HG02763 (cell line): ENCODE data around the gene REV3L.
A peak's percentile ranks its signal among the peaks of the same experiment; 100 is the strongest.
"Not testable (repeated sequence)": the region's sequence is repeated elsewhere in the genome, so short reads cannot be mapped to it uniquely, and the experiment has no call there.

Experiments used
- ATAC-seq: cut with Tn5 transposase; IDR thresholded peaks from one replicate; pipeline ENCODE4 v1.9.1; 2021; ENCODE audit warnings: mild to moderate bottlenecking, moderate library complexity; ENCODE audit not compliant: unreplicated experiment

The REV3L gene

GRCh38 chr6:111494951-111495635 lies 12.1 kb upstream of the REV3L start:
- no peak for ATAC-seq

DNA sequence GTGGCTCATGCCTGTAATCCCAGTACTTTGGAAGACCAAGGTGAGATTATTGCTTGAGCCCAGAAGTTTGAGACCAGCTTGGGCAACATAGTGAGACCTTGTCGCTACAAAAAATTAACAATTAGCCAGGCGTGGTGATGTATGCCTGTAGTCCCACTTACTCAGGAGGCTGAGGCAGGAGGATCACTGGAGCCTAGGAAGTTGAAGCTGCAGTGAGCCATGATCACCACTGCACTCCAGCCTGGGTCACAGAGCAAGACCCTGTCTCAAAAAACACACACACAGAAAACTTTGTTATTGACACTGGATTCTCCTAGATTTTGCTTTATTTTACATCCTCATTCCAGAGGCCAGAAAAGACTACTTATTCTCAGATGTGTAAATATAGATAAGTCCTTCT lies 9.5 kb upstream of the REV3L start:
- no peak for ATAC-seq

- no peak for ATAC-seq
Measured at GRCh38 chr6:111490067-111490466, 7.0 kb upstream of the REV3L start.

DNA sequence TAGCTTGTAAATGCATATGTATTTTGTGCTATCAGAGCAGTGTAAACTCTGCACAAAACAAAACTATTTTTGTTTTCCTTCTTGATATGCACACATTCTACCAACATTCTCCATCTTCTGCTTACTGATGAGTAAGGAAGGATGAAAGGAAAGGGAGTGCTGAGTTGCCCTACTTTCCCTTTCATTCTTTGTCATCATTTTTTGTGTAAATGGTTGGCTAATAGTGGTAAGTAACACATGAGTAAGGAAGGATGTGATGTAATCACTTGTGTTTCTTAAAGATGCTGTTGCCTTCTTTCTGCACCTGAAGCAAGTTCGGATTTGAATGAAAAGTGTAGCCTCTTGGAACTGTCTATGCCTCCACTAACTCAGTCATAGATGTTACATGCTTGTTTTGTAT lies 4.6 kb upstream of the REV3L start:
- no peak for ATAC-seq

GRCh38 chr6:111486921-111487320 lies 3.9 kb upstream of the REV3L start:
- ATAC-seq: no peak

- ATAC-seq: no peak
Measured at GRCh38 chr6:111486475-111486874, 3.5 kb upstream of the REV3L start.

DNA sequence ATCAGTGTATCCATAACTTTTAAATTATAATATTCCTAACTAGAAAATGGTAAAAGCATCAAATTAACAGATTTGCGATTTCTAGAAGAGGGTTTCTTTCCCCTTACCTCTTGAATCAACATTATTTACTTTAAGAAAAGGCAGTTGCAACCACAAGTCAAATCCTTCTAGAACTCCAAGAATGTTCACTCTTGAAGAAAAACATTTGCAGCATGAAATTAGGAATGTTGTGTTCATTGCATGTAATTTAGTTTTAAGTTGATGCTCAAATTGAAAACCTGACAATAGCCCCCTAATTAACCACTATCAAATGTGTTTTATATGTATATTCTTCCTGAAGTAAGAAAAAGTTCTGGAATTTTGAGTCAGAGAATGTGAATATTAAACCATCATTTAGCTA lies 2.3 kb upstream of the REV3L start:
- no peak for ATAC-seq

GRCh38 chr6:111484633-111484930 lies 1.6 kb upstream of the REV3L start:
- no peak for ATAC-seq

DNA sequence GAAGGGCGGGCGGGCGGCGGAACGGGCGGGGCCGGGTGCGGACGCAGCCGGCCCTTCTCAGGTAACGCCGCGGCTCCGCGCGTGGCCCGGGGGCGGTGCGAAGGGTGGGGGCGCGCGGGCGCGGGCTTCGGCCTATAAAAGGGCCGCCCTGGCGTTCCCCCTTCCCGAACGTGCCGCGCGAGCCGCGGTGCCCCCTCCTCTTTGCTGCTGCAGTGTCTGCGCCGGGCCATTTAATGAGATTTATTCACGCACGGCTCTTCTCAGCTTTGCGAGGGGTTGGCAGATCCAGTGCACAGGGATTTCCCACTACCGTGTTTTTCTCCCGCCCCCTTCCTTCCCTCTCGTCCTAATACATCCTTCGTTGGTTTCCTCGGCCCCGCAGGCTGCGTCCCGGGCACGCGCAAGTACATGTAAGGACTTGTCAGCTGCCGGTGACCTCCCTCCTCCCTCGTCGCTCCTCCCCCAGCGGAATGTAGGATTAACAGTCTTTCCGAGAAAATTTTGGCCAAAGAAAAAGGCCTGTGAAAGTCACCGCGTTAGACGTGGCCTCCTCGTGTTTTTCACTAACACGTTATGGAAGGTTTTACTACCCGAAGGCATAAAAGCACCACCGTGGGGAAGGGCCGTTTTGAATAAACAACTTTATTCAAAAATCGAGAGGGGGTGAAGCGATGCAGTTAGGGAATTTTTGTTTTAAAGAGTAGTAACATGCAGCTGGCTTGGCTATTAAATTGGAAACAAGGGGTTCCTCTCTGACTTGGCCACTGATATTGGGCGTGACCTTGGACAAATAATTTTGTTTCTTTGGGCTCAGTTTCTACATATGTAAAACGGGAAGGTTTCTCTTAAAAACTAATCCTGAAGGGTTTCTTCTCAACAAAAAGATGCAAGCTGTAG lies 966 bp upstream of the REV3L start:
- ATAC-seq: peak; percentile 50

DNA sequence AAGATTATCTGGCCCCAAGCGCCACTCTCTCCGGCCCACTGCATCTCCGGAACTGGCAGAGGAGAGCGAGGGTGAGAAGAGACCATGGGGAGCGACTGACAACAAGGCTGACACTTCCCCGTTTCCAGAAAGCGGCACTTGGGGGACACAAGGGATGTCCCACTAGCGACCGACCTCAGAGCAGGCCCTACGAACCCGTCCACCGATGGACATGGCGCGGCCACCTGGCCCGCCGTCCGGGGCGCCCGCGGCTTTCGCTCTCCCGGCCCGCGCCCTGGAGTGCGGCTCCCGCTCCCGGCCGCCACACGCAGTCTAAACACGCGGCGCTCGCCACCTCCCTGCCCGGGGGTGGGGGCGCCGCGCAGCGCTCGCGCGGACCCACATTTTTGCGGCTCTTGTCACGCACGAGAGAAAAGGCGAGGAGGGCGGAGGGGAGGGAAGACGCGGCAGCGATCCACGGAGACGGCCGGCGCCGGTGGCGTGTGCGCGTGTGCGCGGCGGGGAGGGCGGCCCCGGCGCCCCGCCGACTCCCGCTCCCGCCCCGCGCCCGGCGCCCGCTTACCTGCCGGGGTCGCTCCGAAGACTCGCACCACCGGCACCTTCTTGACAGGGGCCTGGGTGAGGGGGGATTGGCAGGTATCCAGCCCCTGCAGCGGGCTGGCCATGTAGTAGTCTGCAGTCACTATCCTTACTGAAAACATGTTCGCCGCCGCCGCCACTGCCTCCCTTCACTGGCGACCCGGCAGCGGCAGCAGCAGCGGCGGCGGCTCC lies 645 bp downstream of the REV3L start:
- ATAC-seq: peak; percentile 20

DNA sequence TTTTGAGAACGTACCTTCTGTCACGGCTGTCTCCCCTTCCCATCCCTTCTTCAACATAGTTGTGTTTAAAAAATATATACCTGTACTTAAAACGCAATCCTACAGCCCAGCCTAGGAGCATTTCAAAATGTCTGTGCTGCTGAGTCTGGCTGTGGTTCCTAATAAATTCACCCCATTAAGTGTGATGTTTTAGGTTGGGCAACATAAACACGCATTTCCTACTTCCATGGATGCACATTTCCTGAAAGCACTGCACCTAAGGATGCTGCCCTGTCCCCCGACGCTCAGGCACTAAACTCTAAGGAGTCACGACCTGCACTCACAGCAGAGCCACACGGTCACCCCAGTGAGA lies 1.2 kb downstream of the REV3L start:
- ATAC-seq: no peak

GRCh38 chr6:111480988-111481822 lies 1.8 kb downstream of the REV3L start:
- ATAC-seq: no peak

DNA sequence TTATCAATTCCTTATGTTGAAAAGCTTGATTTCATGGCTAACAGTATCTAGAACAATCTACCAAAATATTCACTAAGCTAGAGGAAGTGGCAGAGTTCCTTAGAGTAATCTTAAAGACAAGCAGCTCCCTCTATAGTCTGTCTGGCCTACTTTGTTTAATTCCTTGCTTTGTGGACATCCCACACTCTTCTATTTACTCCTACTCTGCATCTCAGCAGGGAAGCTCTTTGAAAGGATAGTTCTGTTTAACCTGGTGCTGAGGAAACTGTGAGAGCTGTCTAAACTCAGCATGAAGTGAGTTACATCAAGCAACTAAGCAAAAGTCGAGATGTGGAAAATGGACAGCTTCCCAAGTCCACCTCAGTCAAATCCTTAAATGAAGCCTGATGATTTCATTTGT lies 4.3 kb downstream of the REV3L start:
- peak; percentile 16 for ATAC-seq

- ATAC-seq: no peak
Measured at GRCh38 chr6:111478064-111478476, 4.9 kb downstream of the REV3L start.

DNA sequence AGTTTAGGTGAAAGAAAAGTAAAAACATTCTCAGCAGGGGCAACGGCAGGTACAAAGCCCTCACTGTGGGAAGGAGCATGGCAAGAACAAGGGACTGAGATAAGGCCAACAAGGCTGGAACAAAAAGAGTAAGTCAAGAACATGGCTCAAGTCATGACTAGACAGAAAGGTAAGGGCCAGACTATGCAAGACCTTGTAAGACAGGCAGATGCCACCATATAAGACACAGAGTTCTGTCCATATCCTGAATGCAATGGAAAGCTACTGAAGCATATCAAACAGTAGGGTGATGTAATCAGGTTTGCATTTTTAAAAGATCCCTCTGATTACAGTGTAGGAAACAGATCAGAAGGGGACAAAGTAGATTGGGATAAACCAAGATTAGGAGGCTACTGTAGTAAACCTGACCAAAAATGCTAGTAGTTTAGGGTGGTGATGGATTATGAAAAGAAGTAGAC lies 5.5 kb downstream of the REV3L start:
- no peak for ATAC-seq

- not testable (repeated sequence) for ATAC-seq
Measured at GRCh38 chr6:111476061-111476460, 7.0 kb downstream of the REV3L start.

- no peak for ATAC-seq
Measured at GRCh38 chr6:111474771-111475170, 8.2 kb downstream of the REV3L start.

- no peak for ATAC-seq
Measured at GRCh38 chr6:111474106-111474505, 8.9 kb downstream of the REV3L start.

DNA sequence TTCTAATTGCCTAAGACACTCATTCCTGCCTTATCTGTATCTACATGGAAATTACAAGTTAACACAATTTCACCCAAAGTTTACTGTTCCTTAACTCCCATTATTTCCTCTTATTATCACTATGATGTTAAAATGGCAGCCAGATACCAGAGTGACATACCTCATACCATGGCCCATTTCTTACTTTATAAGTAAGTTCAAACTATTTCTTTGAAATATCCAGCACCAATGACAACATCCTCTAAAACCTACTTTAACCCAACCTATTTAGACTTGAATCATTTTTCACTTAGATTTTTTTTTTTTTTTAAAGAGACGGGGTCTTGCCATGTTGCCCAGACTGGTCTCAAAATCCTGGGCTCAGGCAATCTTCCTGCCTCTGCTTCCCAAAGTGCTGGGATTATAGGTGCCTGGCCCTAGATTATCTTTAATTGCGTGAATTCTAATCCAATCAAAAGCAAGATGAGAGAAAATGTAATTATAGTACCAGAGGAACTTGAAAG lies 10.0 kb downstream of the REV3L start:
- ATAC-seq: no peak

- no peak for ATAC-seq
Measured at GRCh38 chr6:111471958-111472357, 11.1 kb downstream of the REV3L start.

DNA sequence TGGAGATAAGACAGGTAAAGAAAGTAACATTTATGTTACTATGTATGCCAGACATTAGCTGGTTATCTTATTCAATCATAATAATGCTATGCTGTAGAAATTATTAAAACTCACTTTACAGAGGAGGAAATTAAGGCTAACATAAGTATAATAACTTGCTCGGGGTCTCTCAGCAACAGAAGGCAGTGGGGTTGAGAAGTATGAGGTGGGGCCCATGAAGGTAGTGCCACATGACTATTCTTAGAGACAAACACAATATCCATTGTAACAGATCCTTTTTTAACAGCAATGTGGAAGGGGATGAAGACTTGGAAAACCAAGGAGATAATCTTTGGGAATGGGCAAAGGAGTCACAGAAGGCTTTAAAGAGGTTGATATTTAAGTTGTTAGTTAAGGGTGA lies 11.5 kb downstream of the REV3L start:
- ATAC-seq: no peak
